ENCODE results near the gene ITCH. TPM values are rescaled to one million over a fixed set of nuclear protein-coding genes. Genes with fewer than 3 reads are reported as not detected.

ITCH gene
- total RNA-seq, 1 experiment from 2014 or later: 63.9 TPM

DNA sequence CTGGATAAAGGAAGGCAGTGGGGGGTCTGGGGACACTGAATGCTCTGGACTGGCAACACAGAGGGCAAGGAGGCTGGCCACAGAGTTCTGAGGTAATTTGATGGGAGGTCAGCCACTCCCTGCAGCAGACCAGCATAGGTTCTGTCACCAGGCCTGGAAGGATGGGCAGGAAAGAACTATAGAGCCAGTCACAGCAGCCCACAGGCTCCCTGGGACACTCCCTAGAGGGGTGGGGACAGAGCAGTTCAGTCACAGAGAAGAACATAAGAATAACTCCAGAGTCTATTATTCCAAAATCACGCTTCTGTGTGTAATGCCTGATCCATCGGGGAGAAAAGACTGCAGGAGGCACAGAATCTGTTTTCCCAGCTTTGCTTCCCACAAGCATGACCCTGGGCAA, 172.8 kb downstream of the ITCH start:
- intact Hi-C loops (cut with micrococcal nuclease; ENCODE audit: unreplicated experiment) (no loop called here), in situ Hi-C loops (cut with HindIII; ENCODE audit: low pct_unique_long_range_greater_than_20kb, low sequenced_read_pairs) (no loop called here)
- no peaks in the 10 kb centered on the region for H3K27me3 ChIP-seq (ENCODE audit: control insufficient read depth, insufficient read depth, low read length)
- H3K36me3 ChIP-seq (ENCODE audit: control insufficient read depth, insufficient read depth, low read length): peaks cover 4% of the 10 kb centered on the region; the same call in 1 of the 2 replicates
- TF ChIP-seq SIN3A (IDR thresholded peaks at IDR 0.05; ENCODE audit: borderline replicate concordance, insufficient read depth, low read depth, low read length) (no peak), TCF7L2 (IDR thresholded peaks at IDR 0.05; ENCODE audit: low read depth, low read length) (no peak), POLR2AphosphoS5 (IDR thresholded peaks at IDR 0.05; ENCODE audit: low read depth, low read length) (no peak)
- TF ChIP-seq, protein P1, sequence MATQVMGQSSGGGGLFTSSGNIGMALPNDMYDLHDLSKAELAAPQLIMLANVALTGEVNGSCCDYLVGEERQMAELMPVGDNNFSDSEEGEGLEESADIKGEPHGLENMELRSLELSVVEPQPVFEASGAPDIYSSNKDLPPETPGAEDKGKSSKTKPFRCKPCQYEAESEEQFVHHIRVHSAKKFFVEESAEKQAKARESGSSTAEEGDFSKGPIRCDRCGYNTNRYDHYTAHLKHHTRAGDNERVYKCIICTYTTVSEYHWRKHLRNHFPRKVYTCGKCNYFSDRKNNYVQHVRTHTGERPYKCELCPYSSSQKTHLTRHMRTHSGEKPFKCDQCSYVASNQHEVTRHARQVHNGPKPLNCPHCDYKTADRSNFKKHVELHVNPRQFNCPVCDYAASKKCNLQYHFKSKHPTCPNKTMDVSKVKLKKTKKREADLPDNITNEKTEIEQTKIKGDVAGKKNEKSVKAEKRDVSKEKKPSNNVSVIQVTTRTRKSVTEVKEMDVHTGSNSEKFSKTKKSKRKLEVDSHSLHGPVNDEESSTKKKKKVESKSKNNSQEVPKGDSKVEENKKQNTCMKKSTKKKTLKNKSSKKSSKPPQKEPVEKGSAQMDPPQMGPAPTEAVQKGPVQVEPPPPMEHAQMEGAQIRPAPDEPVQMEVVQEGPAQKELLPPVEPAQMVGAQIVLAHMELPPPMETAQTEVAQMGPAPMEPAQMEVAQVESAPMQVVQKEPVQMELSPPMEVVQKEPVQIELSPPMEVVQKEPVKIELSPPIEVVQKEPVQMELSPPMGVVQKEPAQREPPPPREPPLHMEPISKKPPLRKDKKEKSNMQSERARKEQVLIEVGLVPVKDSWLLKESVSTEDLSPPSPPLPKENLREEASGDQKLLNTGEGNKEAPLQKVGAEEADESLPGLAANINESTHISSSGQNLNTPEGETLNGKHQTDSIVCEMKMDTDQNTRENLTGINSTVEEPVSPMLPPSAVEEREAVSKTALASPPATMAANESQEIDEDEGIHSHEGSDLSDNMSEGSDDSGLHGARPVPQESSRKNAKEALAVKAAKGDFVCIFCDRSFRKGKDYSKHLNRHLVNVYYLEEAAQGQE (IDR thresholded peaks at IDR 0.05; ENCODE audit: insufficient read depth in 1 of 2, low read depth in 2 of 2, low read length in 1 of 2): no peak
- TF ChIP-seq, protein P2, sequence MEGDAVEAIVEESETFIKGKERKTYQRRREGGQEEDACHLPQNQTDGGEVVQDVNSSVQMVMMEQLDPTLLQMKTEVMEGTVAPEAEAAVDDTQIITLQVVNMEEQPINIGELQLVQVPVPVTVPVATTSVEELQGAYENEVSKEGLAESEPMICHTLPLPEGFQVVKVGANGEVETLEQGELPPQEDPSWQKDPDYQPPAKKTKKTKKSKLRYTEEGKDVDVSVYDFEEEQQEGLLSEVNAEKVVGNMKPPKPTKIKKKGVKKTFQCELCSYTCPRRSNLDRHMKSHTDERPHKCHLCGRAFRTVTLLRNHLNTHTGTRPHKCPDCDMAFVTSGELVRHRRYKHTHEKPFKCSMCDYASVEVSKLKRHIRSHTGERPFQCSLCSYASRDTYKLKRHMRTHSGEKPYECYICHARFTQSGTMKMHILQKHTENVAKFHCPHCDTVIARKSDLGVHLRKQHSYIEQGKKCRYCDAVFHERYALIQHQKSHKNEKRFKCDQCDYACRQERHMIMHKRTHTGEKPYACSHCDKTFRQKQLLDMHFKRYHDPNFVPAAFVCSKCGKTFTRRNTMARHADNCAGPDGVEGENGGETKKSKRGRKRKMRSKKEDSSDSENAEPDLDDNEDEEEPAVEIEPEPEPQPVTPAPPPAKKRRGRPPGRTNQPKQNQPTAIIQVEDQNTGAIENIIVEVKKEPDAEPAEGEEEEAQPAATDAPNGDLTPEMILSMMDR (IDR thresholded peaks at IDR 0.05): no peak
- no peak overlapping the region for H3K27ac ChIP-seq (ENCODE audit: low read length)
- H3K4me3 ChIP-seq (ENCODE audit: low read depth in 2 of 2, low read length in 2 of 2): no peak overlapping the region
- DNase-seq (ENCODE audit: low read depth, low spot score) (no peak), ATAC-seq (no peak)
- BruUV-seq (replicated peaks): TSS peak; percentile 59
- no peaks in the 10 kb centered on the region for H3K4me1 ChIP-seq (ENCODE audit: control insufficient read depth, insufficient read depth, low read length)
- H3K9me3 ChIP-seq (ENCODE audit: control insufficient read depth, insufficient read depth, low read depth, low read length): no peaks in the 10 kb centered on the region
- POLR2A ChIA-PET: no interaction called here
- CTCF ChIA-PET: no interaction called here

DNA sequence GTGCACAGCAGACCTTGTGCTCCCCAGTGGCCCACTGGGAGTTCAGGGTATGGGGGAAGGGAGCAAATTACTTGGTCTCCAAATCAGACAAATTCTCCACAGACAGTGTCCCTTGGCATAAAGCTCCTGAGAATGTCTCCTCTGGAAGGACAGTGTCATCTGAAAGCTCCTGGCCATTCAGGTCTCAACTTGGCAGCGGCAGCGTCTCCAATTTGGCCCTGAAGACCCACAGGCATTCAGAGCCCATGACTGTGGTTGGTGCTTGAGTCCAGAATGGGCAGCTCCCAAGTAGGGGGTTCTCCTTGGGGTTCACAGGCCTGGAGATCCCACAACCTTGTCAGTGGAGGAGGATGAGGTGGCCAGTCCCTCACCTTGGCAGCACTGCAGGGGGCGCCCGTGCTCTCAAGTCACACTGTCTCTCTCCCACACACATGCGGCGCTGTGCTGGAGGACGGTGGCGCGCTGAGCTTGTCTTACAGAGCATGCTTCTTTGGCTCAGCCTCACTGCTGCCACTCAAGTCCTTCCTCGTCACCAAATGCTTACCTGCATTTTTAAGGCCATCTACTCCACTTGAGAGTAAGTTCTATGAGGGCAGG, 173.8 kb downstream of the ITCH start:
- intact Hi-C loops (cut with micrococcal nuclease; ENCODE audit: unreplicated experiment): no loop called here
- BruUV-seq (replicated peaks): no TSS peak
- H3K4me3 ChIP-seq (ENCODE audit: low read depth in 2 of 2, low read length in 2 of 2): no peak overlapping the region
- no peaks in the 10 kb centered on the region for H3K27me3 ChIP-seq (ENCODE audit: control insufficient read depth, insufficient read depth, low read length)
- no peak overlapping the region for H3K27ac ChIP-seq (ENCODE audit: low read length)
- DNase-seq (ENCODE audit: low read depth, low spot score) (no peak), ATAC-seq (peak; percentile 67; the same call in 1 of the 2 replicates)
- TF ChIP-seq, protein P1 (IDR thresholded peaks at IDR 0.05; ENCODE audit: insufficient read depth in 1 of 2, low read depth in 2 of 2, low read length in 1 of 2): no peak
- TF ChIP-seq SIN3A (IDR thresholded peaks at IDR 0.05; ENCODE audit: borderline replicate concordance, insufficient read depth, low read depth, low read length): no peak
- in situ Hi-C loops (cut with HindIII; ENCODE audit: low pct_unique_long_range_greater_than_20kb, low sequenced_read_pairs): no loop called here
- ChIA-PET POLR2A (no interaction called here), CTCF (no interaction called here)
- H3K9me3 ChIP-seq (ENCODE audit: control insufficient read depth, insufficient read depth, low read depth, low read length): no peaks in the 10 kb centered on the region
- peaks cover 4% of the 10 kb centered on the region; the same call in 1 of the 2 replicates for H3K36me3 ChIP-seq (ENCODE audit: control insufficient read depth, insufficient read depth, low read length)
- H3K4me1 ChIP-seq (ENCODE audit: control insufficient read depth, insufficient read depth, low read length): no peaks in the 10 kb centered on the region
